Measurements from ENCODE around the gene COL16A1.

Gene COL16A1

DNA sequence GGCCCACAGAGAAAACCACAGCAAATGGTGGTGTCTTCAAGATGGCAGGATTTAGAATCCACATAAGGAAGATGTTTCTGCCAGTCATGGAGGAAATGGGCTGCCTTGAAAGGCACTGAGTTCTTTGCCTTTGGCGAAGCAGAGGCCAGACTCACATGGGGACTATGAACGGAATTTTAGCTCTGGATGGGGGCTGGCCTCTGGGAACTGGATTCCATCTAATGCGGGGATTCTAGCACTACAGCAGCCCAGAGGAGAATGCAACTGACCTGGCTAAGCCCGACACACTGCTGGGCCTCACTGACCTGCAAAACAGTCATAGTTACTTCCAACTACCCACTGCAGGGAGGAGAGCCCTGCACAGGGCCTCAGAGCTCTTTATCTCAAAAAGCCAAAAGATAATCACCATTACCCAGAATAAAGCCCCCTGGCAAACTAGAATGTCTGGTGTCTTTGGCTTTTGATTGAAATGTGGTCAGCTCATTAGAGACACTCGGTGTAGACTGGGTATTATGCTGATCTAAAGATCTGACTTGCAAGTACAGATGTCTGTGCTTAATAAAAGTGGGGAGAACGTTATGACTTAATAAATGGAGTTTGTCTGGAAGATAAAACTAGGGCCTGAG, 74.8 kb downstream of the COL16A1 start:
- H3K27ac ChIP-seq (ENCODE audit: low read depth, low read length): no peak overlapping the region
- H3K79me2 ChIP-seq (ENCODE audit: control insufficient read depth, low read length): no peaks in the 10 kb centered on the region

DNA sequence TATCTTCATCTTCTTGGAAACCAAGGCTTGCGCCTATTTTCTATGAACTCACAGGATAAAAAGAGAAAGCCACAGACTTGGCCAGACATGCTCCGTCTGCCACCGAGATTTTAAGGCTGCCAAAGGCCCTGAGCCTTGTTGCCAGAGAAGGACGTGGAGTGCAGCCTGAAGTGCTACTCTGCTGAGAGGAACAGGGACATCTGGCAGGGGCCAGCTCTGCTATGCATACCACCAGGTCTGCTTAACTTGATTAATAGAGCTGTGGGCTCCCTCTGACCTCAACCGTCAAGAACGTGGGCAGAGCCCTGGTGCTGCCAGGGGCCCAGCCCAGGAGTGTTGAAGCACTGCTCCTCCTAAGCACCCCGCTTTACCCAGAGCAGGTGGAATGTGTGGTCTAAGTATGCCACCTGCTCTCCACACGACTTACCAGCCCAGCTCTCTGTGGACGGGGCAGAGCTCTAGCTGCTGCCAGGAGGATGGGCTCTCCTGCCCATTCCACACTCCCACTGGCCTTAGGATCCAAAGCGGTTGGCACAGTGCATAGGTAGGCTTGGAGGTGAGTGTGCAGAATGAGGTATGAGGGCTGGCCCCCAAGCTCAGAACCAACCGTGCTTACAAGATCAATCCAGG, 75.8 kb downstream of the COL16A1 start:
- H3K4me2 ChIP-seq (ENCODE audit: low read length): no peak overlapping the region
- no peak for TF ChIP-seq EZH2phosphoT487 (IDR thresholded peaks at IDR 0.05; ENCODE audit: borderline replicate concordance, low read length)
- TF ChIP-seq, protein P1, sequence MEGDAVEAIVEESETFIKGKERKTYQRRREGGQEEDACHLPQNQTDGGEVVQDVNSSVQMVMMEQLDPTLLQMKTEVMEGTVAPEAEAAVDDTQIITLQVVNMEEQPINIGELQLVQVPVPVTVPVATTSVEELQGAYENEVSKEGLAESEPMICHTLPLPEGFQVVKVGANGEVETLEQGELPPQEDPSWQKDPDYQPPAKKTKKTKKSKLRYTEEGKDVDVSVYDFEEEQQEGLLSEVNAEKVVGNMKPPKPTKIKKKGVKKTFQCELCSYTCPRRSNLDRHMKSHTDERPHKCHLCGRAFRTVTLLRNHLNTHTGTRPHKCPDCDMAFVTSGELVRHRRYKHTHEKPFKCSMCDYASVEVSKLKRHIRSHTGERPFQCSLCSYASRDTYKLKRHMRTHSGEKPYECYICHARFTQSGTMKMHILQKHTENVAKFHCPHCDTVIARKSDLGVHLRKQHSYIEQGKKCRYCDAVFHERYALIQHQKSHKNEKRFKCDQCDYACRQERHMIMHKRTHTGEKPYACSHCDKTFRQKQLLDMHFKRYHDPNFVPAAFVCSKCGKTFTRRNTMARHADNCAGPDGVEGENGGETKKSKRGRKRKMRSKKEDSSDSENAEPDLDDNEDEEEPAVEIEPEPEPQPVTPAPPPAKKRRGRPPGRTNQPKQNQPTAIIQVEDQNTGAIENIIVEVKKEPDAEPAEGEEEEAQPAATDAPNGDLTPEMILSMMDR (IDR thresholded peaks at IDR 0.05; ENCODE audit: low read depth, low read length, poor library complexity, severe bottlenecking): no peak
- H4K20me1 ChIP-seq (ENCODE audit: control insufficient read depth, insufficient read depth, low read depth, low read length): no peaks in the 10 kb centered on the region
- H3K27ac ChIP-seq (ENCODE audit: low read depth, low read length): no peak overlapping the region
- H3K36me3 ChIP-seq (ENCODE audit: control insufficient read depth, low read length): peaks cover 46% of the 10 kb centered on the region
- no peaks in the 10 kb centered on the region for H3K79me2 ChIP-seq (ENCODE audit: control insufficient read depth, low read length)
- H3K4me1 ChIP-seq (ENCODE audit: control insufficient read depth, low read length): peaks cover 7% of the 10 kb centered on the region
- H3K4me3 ChIP-seq (ENCODE audit: low read length): no peak overlapping the region
- H3K9me2 ChIP-seq (replicated peaks; ENCODE audit: control insufficient read depth, low read length): no peaks in the 10 kb centered on the region
- H3K27me3 ChIP-seq (ENCODE audit: control insufficient read depth, low read length): no peaks in the 10 kb centered on the region
- H3F3A ChIP-seq (ENCODE audit: control insufficient read depth, insufficient read depth): no peaks in the 10 kb centered on the region
- H3K9me3 ChIP-seq (ENCODE audit: control insufficient read depth, insufficient read depth, low read length): no peaks in the 10 kb centered on the region

More for the DNA sequence above, 74.8 kb downstream of the COL16A1 start:
- Histone ChIP-seq H3K27me3 (ENCODE audit: control insufficient read depth, low read length) (no peaks in the 10 kb centered on the region), H3K4me1 (ENCODE audit: control insufficient read depth, low read length) (peaks cover 7% of the 10 kb centered on the region), H3F3A (ENCODE audit: control insufficient read depth, insufficient read depth) (no peaks in the 10 kb centered on the region), H3K9me3 (ENCODE audit: control insufficient read depth, insufficient read depth, low read length) (no peaks in the 10 kb centered on the region), H3K36me3 (ENCODE audit: control insufficient read depth, low read length) (peaks cover 49% of the 10 kb centered on the region), H3K4me2 (ENCODE audit: low read length) (no peak overlapping the region), H4K20me1 (ENCODE audit: control insufficient read depth, insufficient read depth, low read depth, low read length) (no peaks in the 10 kb centered on the region), H3K9me2 (replicated peaks; ENCODE audit: control insufficient read depth, low read length) (no peaks in the 10 kb centered on the region), H3K4me3 (ENCODE audit: low read length) (no peak overlapping the region)
- TF ChIP-seq, protein P1 (IDR thresholded peaks at IDR 0.05; ENCODE audit: low read depth, low read length, poor library complexity, severe bottlenecking): no peak
- no peak for TF ChIP-seq EZH2phosphoT487 (IDR thresholded peaks at IDR 0.05; ENCODE audit: borderline replicate concordance, low read length)

DNA sequence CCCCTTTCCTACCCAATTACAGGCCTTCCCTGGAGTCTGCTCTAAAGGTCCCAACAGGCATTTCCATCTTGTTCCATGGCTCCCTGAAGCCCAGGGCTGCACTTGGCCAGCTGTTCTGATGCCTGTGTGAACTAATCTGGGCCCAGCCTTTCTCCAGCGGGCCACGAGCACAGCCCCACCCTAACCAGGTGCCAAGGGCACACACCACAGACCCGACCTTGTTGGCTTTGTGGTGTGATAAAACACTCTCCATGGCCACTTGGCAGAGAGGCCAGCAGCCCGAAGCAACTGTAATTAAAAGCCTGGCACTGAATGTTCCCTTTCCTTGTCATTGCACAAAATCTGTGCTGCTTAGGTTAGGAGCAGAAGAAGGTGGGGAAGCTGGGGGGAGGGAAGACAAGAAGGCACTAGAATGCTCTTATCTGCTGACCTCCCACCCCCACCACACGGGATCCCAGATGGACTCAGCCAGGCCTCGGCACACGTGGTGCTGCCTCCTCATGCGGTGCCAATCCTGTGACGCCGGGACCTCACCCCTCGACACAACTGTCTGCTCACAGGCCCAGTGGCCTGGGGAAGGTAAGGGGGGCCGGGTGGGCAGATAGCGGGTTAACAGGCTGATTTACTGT, 76.4 kb downstream of the COL16A1 start:
- Histone ChIP-seq H3K79me2 (ENCODE audit: control insufficient read depth, low read length) (no peaks in the 10 kb centered on the region), H3K27ac (ENCODE audit: low read depth, low read length) (no peak overlapping the region), H4K20me1 (ENCODE audit: control insufficient read depth, insufficient read depth, low read depth, low read length) (no peaks in the 10 kb centered on the region), H3K4me3 (ENCODE audit: low read length) (no peak overlapping the region), H3F3A (ENCODE audit: control insufficient read depth, insufficient read depth) (no peaks in the 10 kb centered on the region), H3K4me1 (ENCODE audit: control insufficient read depth, low read length) (peaks cover 7% of the 10 kb centered on the region), H3K27me3 (ENCODE audit: control insufficient read depth, low read length) (no peaks in the 10 kb centered on the region), H3K4me2 (ENCODE audit: low read length) (no peak overlapping the region), H3K36me3 (ENCODE audit: control insufficient read depth, low read length) (peaks cover 40% of the 10 kb centered on the region), H3K9me3 (ENCODE audit: control insufficient read depth, insufficient read depth, low read length) (no peaks in the 10 kb centered on the region), H3K9me2 (replicated peaks; ENCODE audit: control insufficient read depth, low read length) (no peaks in the 10 kb centered on the region)
- TF ChIP-seq EZH2phosphoT487 (IDR thresholded peaks at IDR 0.05; ENCODE audit: borderline replicate concordance, low read length): no peak
- TF ChIP-seq, protein P1 (IDR thresholded peaks at IDR 0.05; ENCODE audit: low read depth, low read length, poor library complexity, severe bottlenecking): no peak

Data from DOHH2 (cell line).